ENCODE measurements around the gene ZW10.

GRCh38 chr11:113789675-113790320 is 16.3 kb upstream of the ZW10 start:
- TF ChIP-seq POLR2AphosphoS5 (IDR thresholded peaks at IDR 0.05; ENCODE audit: low read depth, low read length) (no peak), POLR2A (IDR thresholded peaks at IDR 0.05; ENCODE audit: low read depth, low read length) (no peak)

All from GM12892 (cell line).